KG1 (cell line): ENCODE measurements around the gene CFD.
"Not testable (repeated sequence)": the region's sequence is repeated elsewhere in the genome, so short reads cannot be mapped to it uniquely, and the experiment has no call there.

Experiments
- DNase-seq: peaks from one replicate; lab custom pipeline; 2025; lab: John Stamatoyannopoulos, UW

CFD gene

DNA sequence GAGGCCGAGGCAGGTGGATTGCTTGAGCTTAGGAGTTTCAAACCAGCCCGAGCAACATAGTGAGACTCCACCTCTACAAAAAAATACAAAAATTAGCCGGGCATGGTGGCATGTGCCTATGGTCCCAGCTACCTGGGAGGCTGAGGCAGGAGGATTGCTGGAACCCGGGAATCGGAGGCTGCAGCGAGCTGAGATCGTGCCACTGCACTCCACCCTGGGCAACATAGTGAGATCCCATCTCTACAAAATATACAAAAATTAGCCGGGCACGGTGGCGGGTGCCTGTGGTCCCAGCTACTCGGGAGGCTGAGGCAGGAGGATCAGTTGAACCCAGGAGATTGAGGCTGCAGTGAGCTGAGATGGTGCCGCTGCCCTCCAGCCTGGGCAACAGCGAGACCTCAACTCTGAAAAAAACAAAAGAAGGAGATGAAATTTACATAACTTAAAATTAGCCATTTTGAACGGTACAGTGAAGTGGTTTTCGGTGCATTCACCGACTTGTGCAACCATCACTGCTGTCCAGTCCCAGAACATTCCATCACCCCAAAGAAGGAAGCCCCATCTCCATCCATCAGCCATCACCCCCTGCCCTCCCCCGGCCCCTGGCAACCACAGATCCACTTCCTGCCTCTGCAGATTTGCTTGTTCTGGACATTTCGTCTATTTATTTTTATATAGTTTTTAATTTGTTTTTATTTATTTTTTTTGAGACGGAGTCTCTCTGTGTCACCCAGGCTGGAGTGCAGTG is 33.4 kb upstream of the CFD start:
- DNase-seq, result no peak

DNA sequence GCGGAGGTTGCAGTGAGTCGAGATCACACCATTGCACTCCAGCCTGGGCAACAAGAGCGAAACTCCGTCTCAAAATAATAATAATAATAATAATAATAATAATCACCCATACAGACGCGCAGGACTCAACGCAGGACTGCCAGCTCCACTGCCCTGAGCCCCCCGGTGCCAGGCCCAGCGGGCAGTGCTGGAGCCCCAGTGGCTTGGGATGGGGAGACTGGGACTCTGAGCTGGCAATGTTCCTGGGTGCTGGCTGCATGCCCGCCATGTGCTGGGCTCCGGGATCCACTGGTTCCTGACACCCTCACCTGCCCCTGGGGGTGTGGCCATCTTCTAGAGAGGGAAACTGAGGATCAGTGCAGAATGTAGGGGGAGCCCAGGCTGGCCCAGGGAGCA is 32.2 kb upstream of the CFD start:
- DNase-seq, result no peak

DNA sequence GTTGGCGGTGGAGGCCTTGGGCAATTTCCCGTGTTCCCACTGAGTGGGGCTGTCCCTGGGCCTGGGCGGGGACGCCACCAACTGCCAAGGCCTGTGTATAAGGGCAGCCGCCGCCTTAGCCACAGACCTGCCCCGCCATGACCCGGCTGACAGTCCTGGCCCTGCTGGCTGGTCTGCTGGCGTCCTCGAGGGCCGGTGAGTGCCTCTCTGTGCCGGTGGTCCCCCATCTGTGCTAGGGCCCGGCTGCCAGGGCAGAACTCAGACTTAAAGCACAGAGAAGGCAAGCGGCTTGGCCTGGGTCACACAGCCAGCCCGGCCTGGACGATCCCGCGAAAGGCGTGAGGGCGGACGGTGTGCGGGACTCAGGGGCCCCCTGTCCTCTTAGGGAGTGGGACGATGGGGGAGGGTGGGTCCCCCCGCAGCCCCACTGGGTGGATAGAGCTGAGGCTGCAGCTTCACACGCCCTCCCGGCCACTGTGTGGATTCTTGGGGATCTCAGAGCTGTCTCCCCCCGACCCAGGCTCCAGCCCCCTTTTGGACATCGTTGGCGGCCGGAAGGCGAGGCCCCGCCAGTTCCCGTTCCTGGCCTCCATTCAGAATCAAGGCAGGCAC is 31.6 kb upstream of the CFD start, which contains the start of gene AZU1:
TSS of gene AZU1 (plus strand) at position 128 of the 612 bp plus-strand sequence. CDS start at position 138, 10 bp downstream.
- no peak for DNase-seq

DNA sequence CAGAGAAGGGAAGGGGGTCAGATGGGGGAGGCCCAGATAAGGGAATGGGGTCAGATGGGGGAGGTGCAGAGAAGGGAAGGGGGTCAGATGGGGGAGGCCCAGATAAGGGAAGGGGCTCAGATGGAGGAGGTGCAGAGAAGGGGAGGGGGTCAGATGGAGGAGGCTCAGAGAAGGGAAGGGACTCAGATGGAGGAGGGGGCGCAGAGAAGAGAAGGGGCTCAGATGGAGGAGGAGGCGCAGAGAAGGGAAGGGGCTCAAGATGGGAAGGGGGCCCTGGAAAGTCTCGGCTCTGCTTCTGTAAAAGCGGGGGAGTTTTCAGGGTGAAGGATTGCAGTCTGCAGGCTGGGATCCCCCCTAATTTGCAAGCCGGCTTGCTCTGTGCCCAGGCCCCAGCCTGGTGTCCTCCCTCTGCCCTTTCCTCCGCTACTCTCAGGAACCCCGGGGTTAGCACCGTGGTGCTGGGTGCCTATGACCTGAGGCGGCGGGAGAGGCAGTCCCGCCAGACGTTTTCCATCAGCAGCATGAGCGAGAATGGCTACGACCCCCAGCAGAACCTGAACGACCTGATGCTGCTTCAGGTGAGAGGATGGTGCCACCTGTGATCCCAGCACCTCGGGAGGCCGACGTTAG is 30.2 kb upstream of the CFD start:
- no peak for DNase-seq

DNA sequence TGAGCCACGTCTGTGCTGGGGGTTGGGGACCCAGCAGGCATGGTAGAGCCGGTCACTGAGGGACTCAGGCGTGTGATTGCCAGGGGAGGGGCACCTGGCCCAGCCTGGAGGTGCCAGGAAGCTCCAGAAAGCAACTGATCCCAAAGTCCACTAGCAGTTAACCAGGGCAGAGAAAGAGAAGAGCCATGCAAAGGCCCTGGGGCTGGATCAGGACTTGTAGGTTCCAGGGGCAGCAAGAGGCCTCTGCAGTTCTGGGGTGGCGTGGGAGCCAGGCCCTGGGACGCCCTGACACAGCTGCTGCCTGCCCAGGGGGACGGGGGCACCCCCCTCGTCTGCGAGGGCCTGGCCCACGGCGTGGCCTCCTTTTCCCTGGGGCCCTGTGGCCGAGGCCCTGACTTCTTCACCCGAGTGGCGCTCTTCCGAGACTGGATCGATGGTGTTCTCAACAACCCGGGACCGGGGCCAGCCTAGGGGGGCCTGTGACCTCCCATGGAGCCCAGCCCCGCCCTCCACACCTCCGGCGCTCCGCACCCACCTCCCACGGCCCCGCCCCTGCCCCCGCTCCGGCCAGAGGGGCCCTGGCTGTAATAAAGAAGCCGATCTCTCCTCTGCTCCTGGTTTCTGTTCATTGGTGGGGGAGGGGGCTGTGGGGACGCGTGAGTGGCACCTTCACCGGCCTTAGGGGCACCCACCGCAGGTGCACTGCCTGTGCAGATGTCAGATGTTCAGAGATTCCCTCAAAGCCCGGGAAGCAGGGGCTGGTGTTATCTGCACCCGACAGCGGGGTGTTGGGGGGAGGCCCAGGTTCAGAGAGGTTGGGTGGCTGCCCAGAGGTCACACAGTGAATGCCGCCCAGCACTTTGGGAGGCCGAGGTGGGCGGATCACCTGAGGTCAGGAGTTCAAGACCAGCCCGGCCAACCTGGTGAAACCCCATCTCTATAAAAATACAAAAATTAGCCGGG is 27.8 kb upstream of the CFD start:
- no peak for DNase-seq

DNA sequence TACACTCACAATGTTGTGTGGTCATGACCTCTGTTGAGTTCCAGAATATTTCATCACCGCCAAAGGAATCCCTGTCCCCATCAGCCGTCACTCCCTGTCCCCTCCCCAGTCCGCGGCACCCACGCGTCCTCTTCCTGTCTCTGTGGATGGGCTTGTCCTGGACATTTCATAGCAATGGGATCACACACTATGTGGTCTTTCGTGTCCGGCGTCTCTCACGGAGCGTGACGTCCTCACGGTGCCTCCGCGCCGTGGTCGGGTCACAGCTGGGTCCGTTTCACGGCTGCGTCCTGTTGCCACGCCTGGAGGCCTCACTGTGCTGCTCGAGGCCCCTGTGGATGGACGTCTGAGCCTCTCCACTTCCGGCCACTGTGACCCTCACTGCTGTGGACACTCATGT is 25.2 kb upstream of the CFD start:
- no peak for DNase-seq

DNA sequence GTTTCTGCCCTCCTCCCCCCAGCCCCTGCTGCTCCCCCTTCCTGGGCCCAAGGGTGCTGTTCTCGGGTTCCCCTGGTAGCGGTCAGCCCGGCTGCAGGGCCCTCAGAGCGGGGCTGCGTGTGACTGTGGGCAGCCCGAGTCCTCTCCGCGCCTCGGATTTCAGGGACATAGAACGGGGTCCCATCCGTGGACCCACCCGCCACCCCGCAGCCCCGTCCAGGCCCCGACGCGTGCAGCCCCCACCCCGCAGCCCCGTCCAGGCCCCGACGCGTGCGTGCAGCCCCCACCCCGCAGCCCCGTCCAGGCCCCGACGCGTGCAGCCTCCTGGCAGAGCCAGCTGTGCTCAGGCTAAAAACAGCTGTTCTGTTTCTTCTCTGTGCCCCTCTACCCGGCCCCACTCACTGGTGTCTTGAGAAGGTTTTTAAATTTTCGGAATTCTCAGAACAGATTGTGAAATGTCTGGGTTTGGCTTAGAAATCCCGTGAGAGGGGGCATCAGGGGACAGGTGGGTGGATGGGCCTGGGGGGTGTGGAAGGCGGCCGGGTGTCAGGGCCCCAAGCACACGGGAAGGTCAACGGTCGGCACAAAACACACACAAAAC is 24.2 kb upstream of the CFD start:
- DNase-seq, result no peak

DNA sequence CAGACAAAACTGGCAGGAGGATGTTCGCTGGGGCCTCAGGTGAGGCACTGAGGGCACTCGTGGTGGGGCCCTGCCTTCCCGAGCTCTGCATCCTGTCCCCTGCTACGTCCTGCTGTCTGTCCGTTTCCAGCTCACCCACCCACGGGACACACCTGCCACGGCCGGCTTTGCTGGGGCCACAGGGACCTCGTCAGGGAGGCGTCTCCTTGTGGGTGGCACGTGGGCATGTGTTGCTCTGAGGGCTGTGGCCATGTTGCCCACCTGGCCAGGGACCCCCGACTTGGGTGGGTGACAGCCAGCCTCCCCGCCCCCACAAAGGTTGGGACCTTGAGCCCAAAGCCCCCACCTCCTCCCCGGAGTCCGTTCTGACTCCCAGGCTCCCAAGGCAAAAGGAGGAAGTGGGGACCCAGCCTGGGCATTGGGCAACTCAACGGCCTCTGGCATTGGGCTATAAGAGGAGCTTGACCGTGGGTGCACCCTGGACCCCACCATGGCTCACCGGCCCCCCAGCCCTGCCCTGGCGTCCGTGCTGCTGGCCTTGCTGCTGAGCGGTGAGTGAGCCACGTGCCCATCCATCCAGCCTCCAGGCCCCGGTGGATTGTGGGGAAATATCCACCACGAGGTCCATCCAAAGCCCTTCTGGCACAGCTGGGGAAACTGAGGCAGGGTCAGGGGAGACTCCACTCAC is 18.8 kb upstream of the CFD start, which contains the start of gene PRTN3:
TSS of gene PRTN3 (plus strand) at position 481 of the 688 bp plus-strand sequence. CDS start at position 491, 10 bp downstream.
- DNase-seq, result no peak

DNA sequence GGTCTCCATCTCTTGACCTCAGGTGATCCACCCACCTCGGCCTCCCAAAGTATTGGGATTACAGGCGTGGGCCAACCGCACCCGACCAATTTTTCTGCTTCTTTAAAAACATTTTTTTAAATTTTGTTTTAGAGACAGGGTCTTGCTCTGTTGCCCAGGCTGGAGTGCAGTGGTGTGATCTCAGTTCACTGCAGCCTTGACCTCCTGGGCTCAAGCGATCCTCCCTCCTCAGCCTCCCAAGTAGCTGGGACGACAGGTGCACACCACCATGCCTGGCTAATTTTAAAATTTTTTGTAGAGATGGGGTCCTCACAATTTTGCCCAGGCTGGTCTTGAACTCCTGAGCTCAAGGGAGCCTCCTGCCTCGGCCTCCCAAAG is 16.7 kb upstream of the CFD start:
- not testable (repeated sequence) for DNase-seq

DNA sequence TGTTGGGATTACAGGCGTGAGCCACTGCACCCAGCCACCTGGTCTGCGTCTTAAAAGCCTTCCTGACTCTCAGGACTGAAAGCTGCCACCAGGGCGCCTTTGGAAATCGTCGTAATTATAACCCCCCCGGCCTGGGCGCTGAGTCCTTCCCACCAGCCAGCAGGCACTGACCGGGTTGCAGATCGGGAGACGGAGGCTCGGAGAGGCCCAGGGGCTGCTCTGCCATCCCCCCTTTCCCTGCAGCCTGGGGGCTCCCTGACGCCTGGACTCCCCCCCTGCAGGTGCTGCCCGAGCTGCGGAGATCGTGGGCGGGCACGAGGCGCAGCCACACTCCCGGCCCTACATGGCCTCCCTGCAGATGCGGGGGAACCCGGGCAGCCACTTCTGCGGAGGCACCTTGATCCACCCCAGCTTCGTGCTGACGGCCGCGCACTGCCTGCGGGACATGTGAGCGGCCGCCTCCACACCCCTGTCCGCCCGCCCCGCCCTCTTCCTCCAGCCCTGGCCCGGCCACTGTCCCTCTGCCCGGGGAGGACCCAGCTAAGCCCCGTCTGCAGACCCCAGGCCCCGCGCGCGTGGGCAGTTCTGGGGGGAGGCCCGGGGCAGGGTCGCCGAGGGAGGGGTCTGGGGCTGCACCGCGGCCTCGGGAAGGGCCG is 16.2 kb upstream of the CFD start:
- DNase-seq, result no peak

DNA sequence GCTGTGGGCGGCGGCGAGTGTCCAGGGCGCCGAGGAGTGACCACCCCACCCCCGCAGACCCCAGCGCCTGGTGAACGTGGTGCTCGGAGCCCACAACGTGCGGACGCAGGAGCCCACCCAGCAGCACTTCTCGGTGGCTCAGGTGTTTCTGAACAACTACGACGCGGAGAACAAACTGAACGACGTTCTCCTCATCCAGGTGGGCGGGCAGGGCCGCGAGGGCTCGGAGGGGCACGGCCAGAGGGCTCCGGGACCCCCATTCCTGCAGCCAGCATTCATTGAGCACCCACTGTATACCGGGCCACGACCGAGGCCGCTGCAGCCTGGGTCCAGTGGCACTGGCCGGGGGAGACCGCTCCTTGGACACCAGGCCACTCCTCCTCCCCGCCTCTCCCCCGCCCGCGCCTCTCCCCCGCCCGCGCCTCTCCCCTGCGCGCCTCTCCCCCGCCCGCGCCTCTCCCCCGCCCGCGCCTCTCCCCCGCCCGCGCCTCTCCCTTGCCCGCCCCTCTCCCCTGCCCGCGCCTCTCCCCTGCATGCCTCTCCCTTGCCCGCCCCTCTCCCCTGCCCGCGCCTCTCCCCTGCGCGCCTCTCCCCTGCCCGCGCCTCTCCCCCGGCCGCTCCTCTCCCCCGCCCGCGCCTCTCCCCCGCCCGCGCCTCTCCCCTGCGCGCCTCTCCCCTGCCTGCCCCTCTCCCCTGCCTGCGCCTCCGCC is 15.5 kb upstream of the CFD start:
- DNase-seq, result no peak

DNA sequence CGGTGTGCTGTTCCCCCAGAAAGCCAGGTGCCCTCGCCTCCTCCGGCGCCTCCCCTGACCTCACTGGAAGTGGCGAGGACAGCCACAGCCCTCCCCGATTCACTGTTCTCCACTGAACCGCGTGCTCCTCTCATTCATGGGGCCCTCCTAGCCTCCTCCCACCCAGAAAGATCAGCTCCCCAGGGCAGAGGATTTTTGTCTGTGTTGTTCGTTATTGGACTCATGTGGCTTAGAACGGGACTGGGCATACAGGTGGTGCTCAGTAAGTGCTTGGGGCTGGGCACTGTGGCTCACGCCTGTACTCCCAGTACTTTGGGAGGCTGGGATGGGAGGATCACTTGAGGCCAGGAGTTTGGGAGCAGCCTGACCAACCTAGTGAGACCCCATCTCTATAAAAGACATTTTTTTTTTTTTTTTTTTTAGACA is 14.9 kb upstream of the CFD start:
- no peak for DNase-seq

DNA sequence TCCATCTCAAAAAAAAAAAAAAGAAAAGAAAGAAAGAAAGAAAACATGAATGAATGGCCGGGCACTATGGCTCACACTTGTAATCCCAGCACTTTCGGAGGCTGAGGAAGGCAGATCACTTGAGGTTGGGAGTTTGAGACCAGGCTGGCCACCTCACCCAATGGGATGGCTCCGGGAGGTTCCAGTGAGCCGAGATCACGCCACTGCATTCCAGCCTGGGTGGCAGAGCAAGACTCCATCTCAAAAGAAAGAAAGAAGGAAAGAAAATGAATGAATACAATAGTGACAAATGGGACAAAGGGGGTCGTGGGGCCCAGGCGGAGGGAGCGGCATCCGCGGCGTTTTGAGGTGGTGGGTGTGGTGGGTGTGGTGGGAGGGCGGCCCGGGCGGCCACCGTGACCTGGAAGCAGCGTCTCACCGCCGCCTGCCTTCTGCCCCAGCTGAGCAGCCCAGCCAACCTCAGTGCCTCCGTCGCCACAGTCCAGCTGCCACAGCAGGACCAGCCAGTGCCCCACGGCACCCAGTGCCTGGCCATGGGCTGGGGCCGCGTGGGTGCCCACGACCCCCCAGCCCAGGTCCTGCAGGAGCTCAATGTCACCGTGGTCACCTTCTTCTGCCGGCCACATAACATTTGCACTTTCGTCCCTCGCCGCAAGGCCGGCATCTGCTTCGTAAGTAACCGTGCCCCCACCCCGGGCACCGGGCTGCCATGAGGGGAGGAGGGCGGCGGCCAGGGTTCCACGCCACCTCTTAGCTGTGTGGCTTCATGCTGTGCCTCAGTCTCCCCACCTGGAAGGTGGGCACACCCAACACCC is 13.6 kb upstream of the CFD start:
- no peak for DNase-seq

DNA sequence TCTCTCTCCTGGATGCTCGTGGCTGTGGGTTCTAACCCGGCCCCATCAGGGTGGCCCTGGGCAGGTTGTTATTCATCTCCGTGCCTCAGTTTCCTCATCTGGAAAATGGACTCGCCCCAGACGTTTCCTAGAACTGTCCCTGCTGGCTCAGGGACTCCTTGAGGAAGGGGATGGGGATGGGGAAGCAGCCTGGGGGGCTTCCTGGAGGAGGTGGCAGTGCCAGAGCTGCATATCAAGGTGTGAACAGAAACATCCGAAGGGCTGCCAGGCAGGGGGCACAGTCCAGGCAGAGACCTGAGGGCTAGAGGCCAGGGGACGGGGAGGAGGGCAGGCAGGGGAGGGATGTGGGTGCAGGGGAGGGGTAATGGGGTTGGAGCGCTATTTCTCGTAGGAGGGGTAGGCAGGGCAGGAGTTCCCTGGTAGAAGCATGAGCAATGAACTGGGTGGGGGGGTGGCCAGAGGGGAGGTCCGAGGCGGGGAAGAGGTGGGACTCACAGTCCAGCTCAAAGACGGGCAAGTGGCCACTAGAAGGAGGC is 11.0 kb upstream of the CFD start:
- DNase-seq, result no peak

DNA sequence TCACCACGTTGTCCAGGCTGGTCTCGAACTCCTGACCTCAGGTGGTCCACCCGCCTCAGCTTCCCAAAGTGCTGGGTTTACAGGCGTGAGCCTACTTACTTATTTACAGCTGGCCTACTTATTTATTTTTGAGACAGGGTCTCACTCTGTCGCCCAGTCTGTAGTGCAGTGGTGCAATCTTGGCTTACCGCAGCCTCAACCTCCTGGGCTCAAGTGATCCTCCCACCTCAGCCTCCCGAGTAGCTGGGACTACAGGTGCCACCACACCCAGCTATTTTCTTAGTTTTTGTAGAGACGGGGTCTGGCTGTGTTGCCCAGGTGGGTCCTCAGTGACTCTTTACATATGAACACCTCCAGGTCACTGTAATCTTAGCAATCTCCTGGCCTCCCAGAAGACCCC is 10.3 kb upstream of the CFD start:
- DNase-seq, result not testable (repeated sequence)

DNA sequence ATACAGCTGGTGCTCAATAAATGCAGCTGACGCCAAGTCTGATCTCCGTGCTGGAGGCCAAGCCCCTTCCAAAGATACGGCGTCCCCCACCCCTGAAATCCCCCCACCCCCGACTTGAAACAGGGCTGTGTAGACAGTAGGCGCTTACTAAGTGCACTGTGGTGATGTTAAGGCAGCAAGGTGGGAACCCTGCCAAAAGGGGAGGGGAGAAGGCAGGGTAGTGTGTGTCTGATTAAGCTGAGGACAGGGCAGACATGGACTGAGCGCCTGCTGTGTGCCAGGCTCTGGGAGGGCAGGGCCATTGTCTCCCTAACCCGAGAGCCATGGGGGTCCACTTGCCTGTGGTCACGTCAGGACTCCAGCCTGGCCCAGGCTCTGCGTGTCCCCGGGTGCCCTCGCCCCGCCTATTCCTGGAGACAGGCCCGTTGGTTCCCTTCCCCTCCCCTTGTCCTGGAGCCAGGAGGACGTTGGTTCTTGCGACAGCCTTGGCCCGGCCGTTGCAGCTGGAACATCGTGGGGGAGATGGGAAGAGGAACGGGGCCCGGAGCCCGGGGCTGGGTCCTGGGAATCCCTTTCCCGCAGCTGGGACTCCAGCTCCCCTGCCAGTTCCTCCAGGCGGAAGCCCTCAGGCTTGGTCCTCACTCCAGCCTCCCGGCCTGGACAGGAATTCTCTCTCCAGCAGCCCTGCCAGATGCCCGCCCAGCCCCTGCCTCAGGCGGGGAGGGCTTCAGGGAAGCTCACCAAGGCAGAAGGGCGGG is 9.1 kb upstream of the CFD start:
- no peak for DNase-seq

DNA sequence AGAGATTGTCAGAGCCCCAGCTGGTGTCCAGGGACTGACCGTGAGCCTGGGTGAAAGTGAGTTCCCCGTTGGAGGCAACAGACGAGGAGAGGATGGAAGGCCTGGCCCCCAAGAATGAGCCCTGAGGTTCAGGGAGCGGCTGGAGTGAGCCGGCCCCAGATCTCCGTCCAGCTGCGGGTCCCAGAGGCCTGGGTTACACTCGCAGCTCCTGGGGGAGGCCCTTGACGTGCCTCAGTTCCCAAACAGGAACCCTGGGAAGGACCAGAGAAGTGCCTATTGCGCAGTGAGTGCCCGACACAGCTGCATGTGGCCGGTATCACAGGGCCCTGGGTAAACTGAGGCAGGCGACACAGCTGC is 8.5 kb upstream of the CFD start:
- DNase-seq, result no peak
